ENCODE results near the gene COQ4.

DNA sequence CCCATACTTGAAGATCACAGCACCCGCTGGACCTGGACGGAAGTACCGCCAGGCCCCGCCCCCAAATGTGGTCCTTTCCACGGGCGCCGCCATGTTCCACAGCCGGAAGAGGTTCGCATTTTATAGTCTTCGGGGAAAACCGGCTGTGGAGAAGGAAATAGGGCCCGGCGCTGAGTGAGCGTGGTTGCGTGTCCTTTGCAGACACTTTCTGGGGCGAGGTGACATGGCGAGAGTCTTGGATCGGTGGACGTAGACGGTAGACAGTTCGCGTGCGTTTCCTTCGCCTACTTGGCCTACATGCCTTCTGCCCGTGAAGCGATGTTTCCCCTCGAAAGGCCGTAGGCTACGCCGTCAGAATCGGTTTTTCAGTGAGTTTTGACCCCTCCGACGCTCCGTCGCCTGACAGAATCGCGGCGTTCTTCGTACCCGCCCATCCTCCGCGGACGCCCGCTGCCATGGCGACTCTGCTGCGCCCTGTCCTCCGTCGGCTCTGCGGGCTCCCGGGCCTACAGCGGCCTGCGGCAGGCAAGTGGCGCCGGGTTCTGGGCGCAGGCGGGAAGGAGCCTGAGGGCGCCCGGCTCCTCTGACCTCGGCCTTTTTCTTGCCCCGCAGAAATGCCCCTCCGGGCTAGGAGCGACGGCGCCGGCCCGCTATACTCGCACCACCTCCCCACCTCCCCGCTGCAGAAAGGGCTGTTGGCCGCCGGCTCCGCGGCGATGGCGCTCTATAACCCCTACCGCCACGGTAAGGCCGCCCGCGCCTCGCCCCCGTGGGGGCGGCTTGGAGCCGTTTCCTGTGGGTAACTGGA lies at the start of gene COQ4, which contains the start of gene TRUB2:
- TF ChIP-seq, protein P1, sequence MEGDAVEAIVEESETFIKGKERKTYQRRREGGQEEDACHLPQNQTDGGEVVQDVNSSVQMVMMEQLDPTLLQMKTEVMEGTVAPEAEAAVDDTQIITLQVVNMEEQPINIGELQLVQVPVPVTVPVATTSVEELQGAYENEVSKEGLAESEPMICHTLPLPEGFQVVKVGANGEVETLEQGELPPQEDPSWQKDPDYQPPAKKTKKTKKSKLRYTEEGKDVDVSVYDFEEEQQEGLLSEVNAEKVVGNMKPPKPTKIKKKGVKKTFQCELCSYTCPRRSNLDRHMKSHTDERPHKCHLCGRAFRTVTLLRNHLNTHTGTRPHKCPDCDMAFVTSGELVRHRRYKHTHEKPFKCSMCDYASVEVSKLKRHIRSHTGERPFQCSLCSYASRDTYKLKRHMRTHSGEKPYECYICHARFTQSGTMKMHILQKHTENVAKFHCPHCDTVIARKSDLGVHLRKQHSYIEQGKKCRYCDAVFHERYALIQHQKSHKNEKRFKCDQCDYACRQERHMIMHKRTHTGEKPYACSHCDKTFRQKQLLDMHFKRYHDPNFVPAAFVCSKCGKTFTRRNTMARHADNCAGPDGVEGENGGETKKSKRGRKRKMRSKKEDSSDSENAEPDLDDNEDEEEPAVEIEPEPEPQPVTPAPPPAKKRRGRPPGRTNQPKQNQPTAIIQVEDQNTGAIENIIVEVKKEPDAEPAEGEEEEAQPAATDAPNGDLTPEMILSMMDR (IDR thresholded peaks at IDR 0.05) = no peak
- TF ChIP-seq ZFX (IDR thresholded peaks at IDR 0.05; ENCODE audit: borderline replicate concordance) = no peak
